Stimulated activated CD4-positive, alpha-beta T cell treated with anti-CD3 and anti-CD28 coated beads, Interleukin-2, amount 100 ng/mL, for 24 hours (primary cell): ENCODE results near the gene OR4B1.

Experiments used
- DNase-seq, 2 donors: peaks; one replicate each; pipeline ENCODE4 v3.0.0-alpha.2; 2020

The OR4B1 gene

DNA sequence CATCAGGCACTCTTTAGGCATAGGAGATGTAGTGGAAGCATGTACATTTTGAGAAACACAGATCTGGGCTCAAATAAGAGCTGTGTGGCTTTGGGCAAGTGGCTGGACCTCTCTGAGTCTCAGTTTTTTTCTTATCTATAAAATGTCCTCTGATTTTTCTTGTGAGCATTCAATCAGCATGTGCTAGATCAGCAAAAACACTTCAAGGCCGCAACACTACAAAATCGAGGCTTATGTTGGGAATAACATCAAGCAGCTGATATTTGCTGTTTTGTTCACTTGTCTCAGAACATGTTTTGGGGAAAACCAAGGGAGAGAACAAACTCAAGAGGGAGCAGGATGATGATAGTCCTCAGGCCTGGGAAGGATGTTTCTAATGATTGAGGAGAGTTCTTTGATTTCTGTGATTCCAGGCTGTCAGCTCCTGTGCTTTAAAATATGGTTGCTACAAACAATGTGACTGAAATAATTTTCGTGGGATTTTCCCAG, 46.9 kb downstream of the OR4B1 start, which contains the start of gene OR4X1:
TSS of gene OR4X1 (plus strand) at position 439 of the 489 bp plus-strand sequence. CDS start at position 439, 0 bp downstream.
- DNase-seq: no peak
